K562 (cell line): ENCODE results near the gene RAI1. TPM values are rescaled to one million over a fixed set of nuclear protein-coding genes. Genes with fewer than 3 reads are reported as not detected.

Experiments
- ATAC-seq: fragments of 200-7000 bp; cut with Tn5 transposase; 3 replicates; pipeline ENCODE4 v1.9.1; 2020; ENCODE audit warnings: moderate library complexity
- BruUV-seq: library from RNA; stranded (reverse); fragments of 400-500 nt; replicated peaks from 2 replicates; lab custom pipeline; 2021; lab: Mats Ljungman, UMichigan
- CTCF ChIA-PET: fragments of 300-600 bp; formaldehyde crosslinking; extraction: SDS; loops from one replicate; lab custom pipeline; 2021; ENCODE audit warnings: low intra/inter-chr PET ratio; lab: Yijun Ruan, JAX
- POLR2A ChIA-PET: fragments of 300-600, 350-650 bp; sonication (Branson Sonifier 250); formaldehyde crosslinking; extraction: SDS; loops from one replicate; lab custom pipeline; 2021; ENCODE audit warnings: antibody characterized with exemption, inconsistent platforms; lab: Yijun Ruan, JAX
- DNase-seq, 4 experiments: peaks; one replicate each; pipeline versions ENCODE4 v3.0.0 to v3.0.0-alpha.2; 2011 to 2018; ENCODE audit warnings: low spot score in 3 of 4, mixed read lengths in 3 of 4; ENCODE audit errors: extremely low read depth in 1 of 4
- FAIRE-seq: peaks from 2 replicates; lab custom pipeline; 2011; peaks lifted over from hg19 to GRCh38; lab: Jason Lieb, UNC
- H2AFZ ChIP-seq: 2 replicates; pipeline ENCODE4 v1.6.0; 2011; ENCODE audit warnings: low read depth, low read length, control low read depth, inconsistent platforms
- H3K27ac ChIP-seq: fragments of 200-600 bp; 3 replicates; pipeline ENCODE4 v1.8.0; 2011; ENCODE audit warnings: low read depth, mild to moderate bottlenecking, control low read depth, inconsistent platforms, low read length, moderate library complexity, mixed read lengths; ENCODE audit errors: extremely low read depth
- H3K27me3 ChIP-seq, 2 experiments: fragments of 300-600 bp in 1 of 2; 2 replicates in 1 of 2; 3 replicates in 1 of 2; pipeline versions ENCODE4 v1.6.0 to v1.8.0; 2011; ENCODE audit warnings: inconsistent platforms in 2 of 2, low read length in 2 of 2, mild to moderate bottlenecking in 1 of 2, mixed read lengths in 1 of 2, moderate library complexity in 1 of 2; ENCODE audit not compliant: control insufficient read depth in 2 of 2, insufficient read depth in 2 of 2
- H3K36me3 ChIP-seq: fragments of 300-600 bp; 3 replicates; pipeline ENCODE4 v1.8.0; 2011; ENCODE audit warnings: mild to moderate bottlenecking, low read length, inconsistent platforms; ENCODE audit not compliant: control insufficient read depth, insufficient read depth
- H3K4me1 ChIP-seq, 2 experiments: fragments of 200-600 bp in 1 of 2; replicated peaks in 1 of 2; 2 replicates in 1 of 2; 3 replicates in 1 of 2; pipeline versions ENCODE4 v1.5.1 to v1.8.0; 2011; ENCODE audit warnings: inconsistent platforms in 2 of 2, low read length in 2 of 2, mild to moderate bottlenecking in 1 of 2, mixed read lengths in 1 of 2, moderate library complexity in 1 of 2; ENCODE audit not compliant: control insufficient read depth in 2 of 2, insufficient read depth in 2 of 2
- H3K4me2 ChIP-seq: 2 replicates; pipeline ENCODE4 v1.6.1; 2011; ENCODE audit warnings: low read length, control low read depth, inconsistent platforms, mixed read lengths; ENCODE audit not compliant: insufficient read depth
- H3K4me3 ChIP-seq: fragments of 200-600 bp; sonication (generic), shearing (Covaris generic); 2 replicates; pipeline ENCODE4 v1.5.1; 2016; ENCODE audit warnings: control low read depth, inconsistent platforms
- H3K79me2 ChIP-seq: fragments of 200-600 bp; 3 replicates; pipeline ENCODE4 v1.8.0; 2011; ENCODE audit warnings: low read length, inconsistent platforms; ENCODE audit not compliant: control insufficient read depth, insufficient read depth
- H3K9ac ChIP-seq, 2 experiments: 2 replicates each; pipeline versions ENCODE4 v1.6.0 to v1.6.1; 2011; ENCODE audit warnings: low read depth in 2 of 2, low read length in 2 of 2, control low read depth in 1 of 2, inconsistent platforms in 1 of 2, mild to moderate bottlenecking in 1 of 2, mixed read lengths in 1 of 2; ENCODE audit not compliant: insufficient read depth in 1 of 2
- H3K9me1 ChIP-seq: one replicate; pipeline ENCODE4 v1.6.0; 2011; ENCODE audit warnings: inconsistent platforms, mild to moderate bottlenecking, low read length, moderate library complexity; ENCODE audit not compliant: control insufficient read depth, insufficient read depth
- H3K9me3 ChIP-seq: replicated peaks from 2 replicates; pipeline ENCODE4 v1.5.1; 2011; ENCODE audit warnings: low read depth, low read length, inconsistent platforms; ENCODE audit not compliant: control insufficient read depth, insufficient read depth
- H4K20me1 ChIP-seq: replicated peaks from 2 replicates; pipeline ENCODE4 v1.6.1; 2011; ENCODE audit warnings: low read length, inconsistent platforms, mixed read lengths; ENCODE audit not compliant: control insufficient read depth, insufficient read depth
- ERF ChIP-seq: fragments of 450-650 bp; formaldehyde crosslinking; IDR thresholded peaks from 2 replicates; pipeline ENCODE4 v1.4.0; 2020; ENCODE audit warnings: mild to moderate bottlenecking, mixed read lengths
- GABPB2 ChIP-seq: fragments of 250-450 bp; sonication (Bioruptor Pico); conservative IDR thresholded peaks from 2 replicates; pipeline ENCODE4 v1.5.1; 2021; ENCODE audit warnings: mild to moderate bottlenecking
- HMG20B ChIP-seq: fragments of 250-450 bp; sonication (Bioruptor Pico); IDR thresholded peaks from 2 replicates; pipeline ENCODE4 v1.5.0; 2021; ENCODE audit warnings: mild to moderate bottlenecking
- HNRNPUL1 ChIP-seq: fragments of 200-400 bp; formaldehyde crosslinking; IDR thresholded peaks from 2 replicates; pipeline ENCODE4 v1.6.1; 2017; ENCODE audit warnings: low read length
- MED1 ChIP-seq: sonication (generic); formaldehyde crosslinking; IDR thresholded peaks from 2 replicates; pipeline ENCODE4 v1.8.1; 2023; ENCODE audit warnings: missing genetic modification reagents, borderline replicate concordance
- MTA3 ChIP-seq: fragments of 450-650 bp; formaldehyde crosslinking; IDR thresholded peaks from 2 replicates; pipeline ENCODE4 v1.6.1; 2017; ENCODE audit warnings: mild to moderate bottlenecking, borderline replicate concordance
- PREB ChIP-seq: sonication (generic); formaldehyde crosslinking; IDR thresholded peaks from 2 replicates; pipeline ENCODE4 v1.8.1; 2023; ENCODE audit warnings: mild to moderate bottlenecking, missing genetic modification reagents
- SFPQ ChIP-seq: fragments of 200-400 bp; formaldehyde crosslinking; IDR thresholded peaks from 2 replicates; pipeline ENCODE4 v1.6.1; 2017; ENCODE audit warnings: mild to moderate bottlenecking, low read depth, low read length, moderate library complexity
- THRB ChIP-seq: fragments of 450-650 bp; formaldehyde crosslinking; conservative IDR thresholded peaks from 2 replicates; pipeline ENCODE4 v1.4.0; 2022; ENCODE audit warnings: mild to moderate bottlenecking, missing genetic modification characterization
- ZBTB1 ChIP-seq: sonication (generic); formaldehyde crosslinking; IDR thresholded peaks from 2 replicates; pipeline ENCODE4 v1.8.1; 2023; ENCODE audit warnings: missing genetic modification reagents, low read depth, mild to moderate bottlenecking, borderline replicate concordance
- ZFP1 ChIP-seq: fragments of 450-650 bp; formaldehyde crosslinking; IDR thresholded peaks from 2 replicates; pipeline ENCODE4 v1.4.0; 2020; ENCODE audit warnings: mild to moderate bottlenecking, mixed read lengths
- ZNF175 ChIP-seq: fragments of 200-800 bp; sonication (Bioruptor generic); IDR thresholded peaks from 2 replicates; pipeline ENCODE4 v1.6.1; 2016; ENCODE audit warnings: low read depth, mild to moderate bottlenecking, missing genetic modification characterization, missing compliant biosample characterization
- ZNF263 ChIP-seq: sonication (generic); formaldehyde crosslinking; IDR thresholded peaks from 2 replicates; pipeline ENCODE4 v1.8.0; 2022; ENCODE audit warnings: mild to moderate bottlenecking, missing genetic modification reagents, borderline replicate concordance
- ZNF274 ChIP-seq: IDR thresholded peaks from 2 replicates; pipeline ENCODE4 v1.6.1; 2011; ENCODE audit warnings: low read depth, mild to moderate bottlenecking, low read length, moderate library complexity, borderline replicate concordance
- ZNF395 ChIP-seq: fragments of 200-800 bp; sonication (Bioruptor generic); IDR thresholded peaks from 2 replicates; pipeline ENCODE4 v1.6.1; 2017; ENCODE audit warnings: missing genetic modification characterization, missing compliant biosample characterization
- ZNF707 ChIP-seq: fragments of 250-450 bp; sonication (Bioruptor Pico); conservative IDR thresholded peaks from 2 replicates; pipeline ENCODE4 v1.8.0; 2022; ENCODE audit warnings: inconsistent platforms, mild to moderate bottlenecking, moderate library complexity
- WGBS: fragments of 100-300 bp; shearing (Covaris generic); methylation state at CpG from one replicate; pipeline ENCODE4 v1.1.6; 2016; ENCODE audit warnings: low coverage, mixed read lengths; ENCODE audit not compliant: insufficient coverage; ENCODE audit errors: missing lambda C conversion rate; 5-methylcytosine and 5-hydroxymethylcytosine counted together
- in situ Hi-C: fragments of 300-500 bp; cut with MboI; formaldehyde crosslinking; loops from 4 replicates; pipeline ENCODE4 v1.15.0; 2018; ENCODE audit warnings: inconsistent platforms, mixed read lengths
- intact Hi-C: fragments of 100-400 bp; cut with micrococcal nuclease; formaldehyde crosslinking; loops from 2 replicates; pipeline ENCODE4 v1.14.2; 2022
- polyA plus RNA-seq, 8 experiments: library from polyadenylated mRNA; depleted of rRNA in 4 of 8; stranded (reverse) in 5 of 8; unstranded in 3 of 8; fragments of >200 nt; fragmentation: Nextera tagmentation in 2 of 8; fragmentation: Illumina TruSeq in 1 of 8; extraction: Ambion mirVana in 2 of 8; extraction: Trizol in 1 of 8; gene quantifications; 2 replicates each; pipeline versions ENCODE4 v1.2.1 to v1.2.3, GENCODE V29; 2011 to 2014; ENCODE audit warnings: inconsistent platforms in 1 of 8, missing spikeins in 1 of 8
- total RNA-seq, 7 experiments: library from RNA; depleted of rRNA in 6 of 7; stranded (reverse); fragments of >200 nt in 6 of 7; fragmentation: Illumina TruSeq in 2 of 7; extraction: Trizol in 2 of 7; gene quantifications; 2 replicates each; pipeline versions ENCODE4 v1.2.1 to v1.2.3, GENCODE V29; 2011 to 2021; ENCODE audit warnings: low replicate concordance in 1 of 7

RAI1 gene
- total and polyA plus RNA-seq, 9 of the 15 experiments (the other 6 are each of a cell fraction or from before 2014, with no cell fraction given), result 0.68 to 19.9 (median 5.5) TPM

- no peak for TF ChIP-seq THRB (CRISPR knock-in tag)
- TF ChIP-seq SFPQ, result no peak
- TF ChIP-seq ZNF395, result no peak
- no peak for TF ChIP-seq ZNF707 (CRISPR knock-in tag)
Measured at GRCh38 chr17:17819561-17819995, 138.3 kb downstream of the RAI1 start (continued).

GRCh38 chr17:17820046-17820445, 138.8 kb downstream of the RAI1 start:
- Histone ChIP-seq H3K9me1 (peaks cover 4% of the 10 kb centered on the region), H3K79me2 (peaks cover 77% of the 10 kb centered on the region), H3K27me3 (no peaks in the 10 kb centered on the region), H3K36me3 (peaks cover 79% of the 10 kb centered on the region; the same call in 2 of the 3 replicates), H3K27ac (peak overlapping the region; percentile 86; the same call in 2 of the 3 replicates), H3K9ac (peak overlapping the region; percentile 75 to 92; a peak in 3 of 4 replicates), H3K4me1 (peaks cover 61 to 89% of the 10 kb centered on the region in 2 experiments), H3K4me3 (no peak overlapping the region), H3K9me3 (no peaks in the 10 kb centered on the region), H4K20me1 (peaks cover 52% of the 10 kb centered on the region), H3K4me2 (peak overlapping the region; percentile 85; the same call in 1 of the 2 replicates), H2AFZ (no peak overlapping the region)
- in situ Hi-C loops (no loop called here), intact Hi-C loops (loop anchor here (10.0 kb wide), 1 partner anchor 135 kb away; the partner anchor contains the start of gene RAI1)
- 73% methylated on average over 3 of the region's 10 CpGs for WGBS
- ChIA-PET POLR2A (interaction anchor here (0.6 to 1.5 kb wide), 6 partner anchors 9 to 108 kb away, joined by 3 to 8 read pairs (median 3); no protein-coding TSS in a partner anchor), CTCF (no interaction called here)
- DNase-seq (no peak), ATAC-seq (no peak), FAIRE-seq (no peak)
- no TSS peak for BruUV-seq
- TF ChIP-seq ERF (CRISPR knock-in tag), result no peak
- TF ChIP-seq HNRNPUL1, result no peak
- TF ChIP-seq PREB (CRISPR knock-in tag), result no peak
- TF ChIP-seq HMG20B (CRISPR knock-in tag), result no peak
- no peak for TF ChIP-seq ZFP1 (CRISPR knock-in tag)
- no peak for TF ChIP-seq ZNF274
- TF ChIP-seq MTA3, result no peak
- TF ChIP-seq ZNF175 (CRISPR knock-in tag), result no peak
- TF ChIP-seq GABPB2 (CRISPR knock-in tag), result no peak
- TF ChIP-seq ZBTB1, result no peak
- no peak for TF ChIP-seq ZNF263 (CRISPR knock-in tag)
- no peak for TF ChIP-seq MED1 (CRISPR knock-in tag)
